ENCODE data around the gene GID8. TPM values are rescaled to one million over a fixed set of nuclear protein-coding genes. Genes with fewer than 3 reads are reported as not detected.

The GID8 gene
- total and polyA plus RNA-seq, 2 of the 13 experiments (the other 11 are each of a cell fraction or from before 2014, with no cell fraction given), result 39.6 to 59.8 TPM

- no peak for DNase-seq (ENCODE audit: low spot score)
- CTCF ChIA-PET (ENCODE audit: low intra/inter-chr PET ratio, low total read pairs), result interaction anchor here (1.3 to 2.0 kb wide), 3 partner anchors 12 to 102 kb away, joined by 6 to 13 read pairs (median 11); no protein-coding TSS in a partner anchor
- H3K4me3 ChIP-seq (replicated peaks in 1 of 3; ENCODE audit: insufficient read depth in 1 of 3, low read depth in 2 of 3, low read length in 3 of 3), result no peak overlapping the region
- intact Hi-C loops (cut with micrococcal nuclease; ENCODE audit: unreplicated experiment) (no loop called here), in situ Hi-C loops (cut with HindIII; ENCODE audit: extremely low pct_ligation_motif_present, low pct_unique_long_range_greater_than_20kb) (no loop called here)
- POLR2A ChIA-PET, result interaction anchor here (1.1 kb wide), 1 partner anchor 32 kb away, joined by 3 read pairs; no protein-coding TSS in a partner anchor
- H3K9me3 ChIP-seq (ENCODE audit: low read length), result no peaks in the 10 kb centered on the region
- no peak for FAIRE-seq
- BruUV-seq (replicated peaks), result no TSS peak
- H3K27ac ChIP-seq (ENCODE audit: extremely low read length, insufficient read depth, low read length), result no peak overlapping the region
- no peak overlapping the region for H2AFZ ChIP-seq (ENCODE audit: low read length)
- peaks cover 48% of the 10 kb centered on the region for H3K79me2 ChIP-seq (ENCODE audit: insufficient read depth, low read length)
- no peaks in the 10 kb centered on the region for H3K27me3 ChIP-seq (ENCODE audit: control insufficient read depth in 1 of 2, insufficient read depth in 2 of 2, low read length in 2 of 2)
- H3K9ac ChIP-seq (ENCODE audit: insufficient read depth, low read depth, low read length), result no peak overlapping the region
- H3K4me1 ChIP-seq (ENCODE audit: insufficient read depth, low read length), result no peaks in the 10 kb centered on the region
- WGBS (ENCODE audit: low lambda C conversion rate), result 98% methylated on average over 31 of the region's 31 CpGs
- peaks cover 70 to 98% of the 10 kb centered on the region in 2 experiments for H3K36me3 ChIP-seq (replicated peaks in 1 of 2; ENCODE audit: control insufficient read depth in 1 of 2, insufficient read depth in 2 of 2, low read length in 2 of 2)
- peaks cover 37% of the 10 kb centered on the region for H4K20me1 ChIP-seq (ENCODE audit: insufficient read depth, low read length)
- H3K4me2 ChIP-seq (ENCODE audit: low read depth, low read length), result no peak overlapping the region
- no peak for ATAC-seq
- TF ChIP-seq TERF1 (CRISPR knock-in tag; IDR thresholded peaks at IDR 0.05), result 0 out of 2 replicates have a peak, but pooled peaks have one; percentile 23
- TF ChIP-seq PTBP1 (IDR thresholded peaks at IDR 0.05; ENCODE audit: low read depth, low read length, poor library complexity, severe bottlenecking), result no peak
- no peak for TF ChIP-seq ZNF232 (CRISPR knock-in tag; IDR thresholded peaks at IDR 0.05; ENCODE audit: borderline replicate concordance)
- TF ChIP-seq ZNF34 (CRISPR knock-in tag; IDR thresholded peaks at IDR 0.05; ENCODE audit: borderline replicate concordance), result 0 out of 2 replicates have a peak, but pooled peaks have one; percentile 31
- peak; percentile 82 for TF ChIP-seq RBM22 (optimal IDR thresholded peaks at IDR 0.05; ENCODE audit: low read length)
- no peak for TF ChIP-seq EEA1 (CRISPR knock-in tag; IDR thresholded peaks at IDR 0.05; ENCODE audit: borderline replicate concordance)
- peak; percentile 56; the same call in 1 of the 2 replicates for TF ChIP-seq POLR2AphosphoS2 (IDR thresholded peaks at IDR 0.05; ENCODE audit: low read depth, low read length)
- TF ChIP-seq MIXL1 (CRISPR knock-in tag; IDR thresholded peaks at IDR 0.05), result no peak
- 0 out of 2 replicates have a peak, but pooled peaks have one; percentile 3 for TF ChIP-seq ZBTB38 (CRISPR knock-in tag; IDR thresholded peaks at IDR 0.05)
- no peak for TF ChIP-seq ZNF354B (CRISPR knock-in tag; IDR thresholded peaks at IDR 0.05)
- 0 out of 2 replicates have a peak, but pooled peaks have one; percentile 53 for TF ChIP-seq ARHGAP35 (CRISPR knock-in tag; IDR thresholded peaks at IDR 0.05; ENCODE audit: borderline replicate concordance)
- 0 out of 2 replicates have a peak, but pooled peaks have one; percentile 42 for TF ChIP-seq ZNF383 (CRISPR knock-in tag; IDR thresholded peaks at IDR 0.05; ENCODE audit: borderline replicate concordance)
- TF ChIP-seq ZNF768 (CRISPR knock-in tag; IDR thresholded peaks at IDR 0.05), result peak; percentile 17; the same call in 1 of the 2 replicates
- TF ChIP-seq MTA1 (CRISPR knock-in tag; IDR thresholded peaks at IDR 0.05; ENCODE audit: borderline replicate concordance), result 0 out of 2 replicates have a peak, but pooled peaks have one; percentile 32
- peak; percentile 46 for TF ChIP-seq AGO2 (optimal IDR thresholded peaks at IDR 0.05; ENCODE audit: low read depth, low read length)
- TF ChIP-seq POLR2AphosphoS5 (IDR thresholded peaks at IDR 0.05; ENCODE audit: low read depth, low read length), result 0 out of 2 replicates have a peak, but pooled peaks have one; percentile 9
- TF ChIP-seq, protein P1, sequence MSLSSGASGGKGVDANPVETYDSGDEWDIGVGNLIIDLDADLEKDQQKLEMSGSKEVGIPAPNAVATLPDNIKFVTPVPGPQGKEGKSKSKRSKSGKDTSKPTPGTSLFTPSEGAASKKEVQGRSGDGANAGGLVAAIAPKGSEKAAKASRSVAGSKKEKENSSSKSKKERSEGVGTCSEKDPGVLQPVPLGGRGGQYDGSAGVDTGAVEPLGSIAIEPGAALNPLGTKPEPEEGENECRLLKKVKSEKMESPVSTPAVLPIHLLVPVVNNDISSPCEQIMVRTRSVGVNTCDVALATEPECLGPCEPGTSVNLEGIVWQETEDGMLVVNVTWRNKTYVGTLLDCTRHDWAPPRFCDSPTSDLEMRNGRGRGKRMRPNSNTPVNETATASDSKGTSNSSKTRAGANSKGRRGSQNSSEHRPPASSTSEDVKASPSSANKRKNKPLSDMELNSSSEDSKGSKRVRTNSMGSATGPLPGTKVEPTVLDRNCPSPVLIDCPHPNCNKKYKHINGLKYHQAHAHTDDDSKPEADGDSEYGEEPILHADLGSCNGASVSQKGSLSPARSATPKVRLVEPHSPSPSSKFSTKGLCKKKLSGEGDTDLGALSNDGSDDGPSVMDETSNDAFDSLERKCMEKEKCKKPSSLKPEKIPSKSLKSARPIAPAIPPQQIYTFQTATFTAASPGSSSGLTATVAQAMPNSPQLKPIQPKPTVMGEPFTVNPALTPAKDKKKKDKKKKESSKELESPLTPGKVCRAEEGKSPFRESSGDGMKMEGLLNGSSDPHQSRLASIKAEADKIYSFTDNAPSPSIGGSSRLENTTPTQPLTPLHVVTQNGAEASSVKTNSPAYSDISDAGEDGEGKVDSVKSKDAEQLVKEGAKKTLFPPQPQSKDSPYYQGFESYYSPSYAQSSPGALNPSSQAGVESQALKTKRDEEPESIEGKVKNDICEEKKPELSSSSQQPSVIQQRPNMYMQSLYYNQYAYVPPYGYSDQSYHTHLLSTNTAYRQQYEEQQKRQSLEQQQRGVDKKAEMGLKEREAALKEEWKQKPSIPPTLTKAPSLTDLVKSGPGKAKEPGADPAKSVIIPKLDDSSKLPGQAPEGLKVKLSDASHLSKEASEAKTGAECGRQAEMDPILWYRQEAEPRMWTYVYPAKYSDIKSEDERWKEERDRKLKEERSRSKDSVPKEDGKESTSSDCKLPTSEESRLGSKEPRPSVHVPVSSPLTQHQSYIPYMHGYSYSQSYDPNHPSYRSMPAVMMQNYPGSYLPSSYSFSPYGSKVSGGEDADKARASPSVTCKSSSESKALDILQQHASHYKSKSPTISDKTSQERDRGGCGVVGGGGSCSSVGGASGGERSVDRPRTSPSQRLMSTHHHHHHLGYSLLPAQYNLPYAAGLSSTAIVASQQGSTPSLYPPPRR (CRISPR knock-in tag; IDR thresholded peaks at IDR 0.05; ENCODE audit: borderline replicate concordance), result 0 out of 2 replicates have a peak, but pooled peaks have one; percentile 14
- TF ChIP-seq SMAD1 (CRISPR knock-in tag; IDR thresholded peaks at IDR 0.05; ENCODE audit: borderline replicate concordance, low read depth), result 0 out of 2 replicates have a peak, but pooled peaks have one; percentile 47
Observed at GRCh38 chr20:62906647-62907375, 31.1 kb upstream of the GID8 start.
